GM23248 (cell line): ENCODE measurements around the gene WNK2. TPM values are rescaled to one million over a fixed set of nuclear protein-coding genes. Genes with fewer than 3 reads are reported as not detected.

ENCODE experiments used
- DNase-seq: peaks from one replicate; pipeline ENCODE4 v3.0.0-alpha.2; 2015
- H2AFZ ChIP-seq: fragments of 200-600 bp; sonication (generic); 2 replicates; pipeline ENCODE4 v1.6.1; 2016; ENCODE audit warnings: antibody characterized with exemption
- H3F3A ChIP-seq: fragments of 200-600 bp; sonication (generic); 2 replicates; pipeline ENCODE4 v1.6.1; 2016; ENCODE audit warnings: mild to moderate bottlenecking, antibody characterized with exemption, mixed run types; ENCODE audit not compliant: insufficient read depth
- H3K27ac ChIP-seq: fragments of 200-600 bp; sonication (generic); 2 replicates; pipeline ENCODE4 v1.5.1; 2016; ENCODE audit warnings: mild to moderate bottlenecking
- H3K27me3 ChIP-seq: fragments of 200-600 bp; sonication (generic); replicated peaks from 2 replicates; pipeline ENCODE4 v1.6.1; 2016; ENCODE audit warnings: mild to moderate bottlenecking; ENCODE audit not compliant: insufficient read depth
- H3K36me3 ChIP-seq: fragments of 200-600 bp; sonication (generic); 2 replicates; pipeline ENCODE4 v1.6.1; 2016; ENCODE audit warnings: low read depth, mild to moderate bottlenecking
- H3K4me1 ChIP-seq: fragments of 200-600 bp; sonication (generic); 2 replicates; pipeline ENCODE4 v1.6.1; 2016; ENCODE audit warnings: mild to moderate bottlenecking; ENCODE audit not compliant: insufficient read depth
- H3K4me2 ChIP-seq: fragments of 200-600 bp; sonication (generic); one replicate; pipeline ENCODE4 v1.6.1; 2016; ENCODE audit warnings: mild to moderate bottlenecking; ENCODE audit not compliant: unreplicated experiment
- H3K4me3 ChIP-seq: fragments of 200-600 bp; sonication (generic); 2 replicates; pipeline ENCODE4 v1.5.1; 2016; ENCODE audit warnings: mild to moderate bottlenecking
- H3K79me2 ChIP-seq: fragments of 200-600 bp; sonication (generic); 2 replicates; pipeline ENCODE4 v1.6.1; 2016; ENCODE audit warnings: mild to moderate bottlenecking; ENCODE audit not compliant: insufficient read depth
- H3K9ac ChIP-seq: fragments of 200-600 bp; sonication (generic); 2 replicates; pipeline ENCODE4 v1.6.1; 2016; ENCODE audit warnings: mild to moderate bottlenecking
- H3K9me2 ChIP-seq: fragments of 200-600 bp; sonication (generic); 2 replicates; pipeline ENCODE4 v1.6.1; 2016; ENCODE audit warnings: mixed run types, mild to moderate bottlenecking, moderate library complexity; ENCODE audit not compliant: insufficient read depth
- H3K9me3 ChIP-seq: fragments of 200-600 bp; sonication (generic); one replicate; pipeline ENCODE4 v1.6.1; 2017; ENCODE audit warnings: low read depth
- H4K20me1 ChIP-seq: fragments of 200-600 bp; sonication (generic); 2 replicates; pipeline ENCODE4 v1.6.0; 2016; ENCODE audit not compliant: insufficient read depth
- EZH2 ChIP-seq: fragments of 200-600 bp; sonication (generic); IDR thresholded peaks from 2 replicates; pipeline ENCODE4 v1.6.1; 2018; ENCODE audit warnings: antibody characterized with exemption, mild to moderate bottlenecking; ENCODE audit not compliant: insufficient read depth, poor library complexity, severe bottlenecking
- EZH2phosphoT487 ChIP-seq: fragments of 200-600 bp; sonication (generic); IDR thresholded peaks from 2 replicates; pipeline ENCODE4 v1.6.1; 2018; ENCODE audit warnings: antibody characterized with exemption, moderate library complexity, mild to moderate bottlenecking, low read depth; ENCODE audit not compliant: insufficient read depth
- WGBS, 2 experiments: methylation state at CpG; one replicate each; pipeline ENCODE4 v1.1.6; 2015 to 2017; ENCODE audit warnings: low lambda C conversion rate in 2 of 2, low coverage in 1 of 2; ENCODE audit errors: missing lambda C conversion rate in 2 of 2; 5-methylcytosine and 5-hydroxymethylcytosine counted together
- in situ Hi-C: fragments of 300-500 bp; cut with MboI; formaldehyde crosslinking; loops from 2 replicates; pipeline ENCODE4 v1.15.0; 2020
- polyA plus RNA-seq: library from polyadenylated mRNA; unstranded; fragments of >200 nt; fragmentation: Nextera tagmentation; extraction: Ambion mirVana; gene quantifications from 2 replicates; pipeline ENCODE4 v1.2.1, GENCODE V29; 2016
- total RNA-seq: library from RNA; depleted of rRNA; stranded (reverse); fragments of >200 nt; shearing (Covaris generic); gene quantifications from 2 replicates; pipeline ENCODE4 v1.2.3, GENCODE V29; 2014

The WNK2 gene
- total and polyA plus RNA-seq, 2 experiments from 2014 or later = not detected

- no peak overlapping the region for H3K4me2 ChIP-seq
- 57% methylated on average over 4 of the region's 4 CpGs for WGBS, 2 experiments
- H3F3A ChIP-seq = no peaks in the 10 kb centered on the region
- no peaks in the 10 kb centered on the region for H3K79me2 ChIP-seq
- H3K36me3 ChIP-seq = no peaks in the 10 kb centered on the region
- H3K9me2 ChIP-seq = no peaks in the 10 kb centered on the region
- no peak overlapping the region for H2AFZ ChIP-seq
- H3K9me3 ChIP-seq = no peaks in the 10 kb centered on the region
- no peak overlapping the region for H3K9ac ChIP-seq
- peaks cover 10% of the 10 kb centered on the region for H3K27me3 ChIP-seq
- H4K20me1 ChIP-seq = no peaks in the 10 kb centered on the region
- DNase-seq = no peak
- in situ Hi-C loops = loop anchor here (10.0 to 25.0 kb wide), 2 partner anchors 137 to 394 kb away; no protein-coding TSS in a partner anchor
- H3K27ac ChIP-seq = no peak overlapping the region
- H3K4me1 ChIP-seq = no peaks in the 10 kb centered on the region
- TF ChIP-seq EZH2 (no peak), EZH2phosphoT487 (no peak)
- no peak overlapping the region for H3K4me3 ChIP-seq
Measured at GRCh38 chr9:93167838-93168237, 16.1 kb upstream of the WNK2 start.

GRCh38 chr9:93168581-93168980, 15.4 kb upstream of the WNK2 start:
- Histone ChIP-seq H3K36me3 (no peaks in the 10 kb centered on the region), H3K4me1 (no peaks in the 10 kb centered on the region), H3K9me3 (no peaks in the 10 kb centered on the region), H2AFZ (no peak overlapping the region), H4K20me1 (no peaks in the 10 kb centered on the region), H3K4me2 (no peak overlapping the region), H3K27me3 (peaks cover 12% of the 10 kb centered on the region), H3F3A (no peaks in the 10 kb centered on the region), H3K4me3 (no peak overlapping the region), H3K79me2 (no peaks in the 10 kb centered on the region), H3K27ac (no peak overlapping the region), H3K9me2 (no peaks in the 10 kb centered on the region), H3K9ac (no peak overlapping the region)
- 84% methylated on average over 5 of the region's 5 CpGs for WGBS, 2 experiments
- TF ChIP-seq EZH2 = no peak
- no peak for TF ChIP-seq EZH2phosphoT487
- DNase-seq = no peak
- in situ Hi-C loops = loop anchor here (10.0 to 25.0 kb wide), 2 partner anchors 136 to 394 kb away; no protein-coding TSS in a partner anchor

- no peak for DNase-seq
- 70 to 73% methylated on average over 1 of the region's 1 CpG for WGBS, 2 experiments
- H4K20me1 ChIP-seq = no peaks in the 10 kb centered on the region
- H3K79me2 ChIP-seq = no peaks in the 10 kb centered on the region
- H3K4me3 ChIP-seq = no peak overlapping the region
- in situ Hi-C loops = loop anchor here (10.0 to 25.0 kb wide), 2 partner anchors 135 to 393 kb away; no protein-coding TSS in a partner anchor
- H3K27me3 ChIP-seq = peaks cover 12% of the 10 kb centered on the region
- TF ChIP-seq EZH2phosphoT487 = no peak
- no peak for TF ChIP-seq EZH2
- H3K9me3 ChIP-seq = no peaks in the 10 kb centered on the region
- H3K4me1 ChIP-seq = no peaks in the 10 kb centered on the region
- no peak overlapping the region for H3K27ac ChIP-seq
- no peaks in the 10 kb centered on the region for H3F3A ChIP-seq
- no peaks in the 10 kb centered on the region for H3K36me3 ChIP-seq
- no peak overlapping the region for H2AFZ ChIP-seq
- H3K4me2 ChIP-seq = no peak overlapping the region
- H3K9me2 ChIP-seq = no peaks in the 10 kb centered on the region
- H3K9ac ChIP-seq = no peak overlapping the region
Measured at GRCh38 chr9:93169444-93169843, 14.5 kb upstream of the WNK2 start.

DNA sequence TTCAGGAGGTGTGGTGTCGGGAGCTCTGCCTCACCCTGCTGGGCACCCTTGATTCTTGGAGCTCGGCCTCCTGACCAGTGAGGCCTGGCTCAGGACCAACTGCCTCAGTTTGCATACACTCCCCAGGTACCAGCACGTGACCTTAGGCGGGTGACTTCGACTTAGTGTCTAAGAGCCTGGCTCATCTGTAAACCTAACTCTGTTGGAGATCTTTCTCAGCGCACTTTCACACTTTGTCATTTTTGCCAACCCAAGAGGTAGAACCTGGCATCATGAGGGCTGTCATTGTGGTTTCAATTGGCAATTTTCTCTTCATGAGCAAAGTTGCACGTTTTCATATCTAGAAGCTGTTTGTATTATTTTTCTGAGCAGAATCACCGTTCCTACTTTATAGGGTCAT, 13.4 kb upstream of the WNK2 start:
- Histone ChIP-seq H3K9me3 (no peaks in the 10 kb centered on the region), H3K9me2 (no peaks in the 10 kb centered on the region), H3K4me1 (no peaks in the 10 kb centered on the region), H3K4me3 (no peak overlapping the region), H2AFZ (no peak overlapping the region), H4K20me1 (no peaks in the 10 kb centered on the region), H3K36me3 (no peaks in the 10 kb centered on the region), H3K27me3 (peaks cover 12% of the 10 kb centered on the region), H3K4me2 (no peak overlapping the region), H3K27ac (no peak overlapping the region), H3K79me2 (no peaks in the 10 kb centered on the region), H3F3A (no peaks in the 10 kb centered on the region), H3K9ac (no peak overlapping the region)
- no peak for TF ChIP-seq EZH2
- in situ Hi-C loops = loop anchor here (25.0 kb wide), 1 partner anchor 392 kb away; no protein-coding TSS in a partner anchor
- no peak for DNase-seq
- WGBS, 2 experiments = 68 to 72% methylated on average over 8 of the region's 8 CpGs
